ENCODE measurements around the gene SLC2A2. TPM values are rescaled to one million over a fixed set of nuclear protein-coding genes. Genes with fewer than 3 reads are reported as not detected.
"Not testable (repeated sequence)": the region's sequence is repeated elsewhere in the genome, so short reads cannot be mapped to it uniquely, and the experiment has no call there.

SLC2A2 gene
- total RNA-seq, 3 donors from 2014 or later = 0.18 to 0.20 TPM; not detected in 1

DNA sequence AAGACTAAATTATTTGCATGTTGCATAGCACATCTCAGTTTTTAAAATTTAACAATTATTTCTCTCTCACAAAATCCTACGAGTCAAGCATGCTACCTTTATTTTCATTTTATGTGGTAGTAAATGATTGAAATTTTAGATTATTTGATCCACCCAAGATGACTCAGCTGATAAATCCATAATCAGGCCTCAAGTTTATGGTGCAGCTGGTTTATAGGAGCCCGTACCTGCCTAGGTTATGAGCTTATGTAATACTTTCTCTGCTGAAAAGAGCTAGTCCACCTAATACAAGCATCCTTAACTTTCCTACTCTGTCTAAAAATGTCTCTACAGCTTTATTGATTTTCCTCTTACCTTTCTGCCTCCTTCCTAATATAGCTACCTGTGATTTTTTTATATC lies 41.2 kb downstream of the SLC2A2 start:
- DNase-seq (no peak), ATAC-seq (no peak)
- Mint-ChIP-seq H3K4me1 (ENCODE audit: low read depth) (no peaks in the 10 kb centered on the region), H3K27me3 (ENCODE audit: low read depth) (peaks cover 22% of the 10 kb centered on the region), H3K36me3 (ENCODE audit: insufficient read depth) (no peaks in the 10 kb centered on the region), H3K4me3 (no peak overlapping the region), H3K9me3 (peaks cover 3% of the 10 kb centered on the region)

- H3K36me3 Mint-ChIP-seq (ENCODE audit: insufficient read depth) = no peaks in the 10 kb centered on the region
- no peak for DNase-seq
- no peak overlapping the region for H3K4me3 Mint-ChIP-seq
- H3K27me3 Mint-ChIP-seq (ENCODE audit: low read depth) = peaks cover 13% of the 10 kb centered on the region
- ATAC-seq = no peak
- H3K4me1 Mint-ChIP-seq (ENCODE audit: low read depth) = no peaks in the 10 kb centered on the region
- peaks cover 3% of the 10 kb centered on the region for H3K9me3 Mint-ChIP-seq
Measured at GRCh38 chr3:170982733-170983132, 43.8 kb downstream of the SLC2A2 start.

- Mint-ChIP-seq H3K36me3 (ENCODE audit: insufficient read depth) (no peaks in the 10 kb centered on the region), H3K4me1 (ENCODE audit: low read depth) (no peaks in the 10 kb centered on the region), H3K9me3 (peaks cover 3% of the 10 kb centered on the region), H3K4me3 (no peak overlapping the region), H3K27me3 (ENCODE audit: low read depth) (peaks cover 24% of the 10 kb centered on the region)
- DNase-seq = no peak
- ATAC-seq = no peak
Measured at GRCh38 chr3:170980399-170980798, 46.1 kb downstream of the SLC2A2 start.

GRCh38 chr3:170977949-170978745 lies 48.4 kb downstream of the SLC2A2 start:
- ATAC-seq (no peak), DNase-seq (no peak)
- Mint-ChIP-seq H3K27me3 (ENCODE audit: low read depth) (peaks cover 30% of the 10 kb centered on the region), H3K9me3 (no peaks in the 10 kb centered on the region), H3K4me3 (no peak overlapping the region), H3K4me1 (ENCODE audit: low read depth) (no peaks in the 10 kb centered on the region), H3K36me3 (ENCODE audit: insufficient read depth) (no peaks in the 10 kb centered on the region)

GRCh38 chr3:170976190-170976519 lies 50.4 kb downstream of the SLC2A2 start:
- Mint-ChIP-seq H3K36me3 (ENCODE audit: insufficient read depth) (no peaks in the 10 kb centered on the region), H3K9me3 (no peaks in the 10 kb centered on the region), H3K4me3 (no peak overlapping the region), H3K4me1 (ENCODE audit: low read depth) (no peaks in the 10 kb centered on the region), H3K27me3 (ENCODE audit: low read depth) (peaks cover 27% of the 10 kb centered on the region)
- ATAC-seq = no peak
- no peak for DNase-seq

DNA sequence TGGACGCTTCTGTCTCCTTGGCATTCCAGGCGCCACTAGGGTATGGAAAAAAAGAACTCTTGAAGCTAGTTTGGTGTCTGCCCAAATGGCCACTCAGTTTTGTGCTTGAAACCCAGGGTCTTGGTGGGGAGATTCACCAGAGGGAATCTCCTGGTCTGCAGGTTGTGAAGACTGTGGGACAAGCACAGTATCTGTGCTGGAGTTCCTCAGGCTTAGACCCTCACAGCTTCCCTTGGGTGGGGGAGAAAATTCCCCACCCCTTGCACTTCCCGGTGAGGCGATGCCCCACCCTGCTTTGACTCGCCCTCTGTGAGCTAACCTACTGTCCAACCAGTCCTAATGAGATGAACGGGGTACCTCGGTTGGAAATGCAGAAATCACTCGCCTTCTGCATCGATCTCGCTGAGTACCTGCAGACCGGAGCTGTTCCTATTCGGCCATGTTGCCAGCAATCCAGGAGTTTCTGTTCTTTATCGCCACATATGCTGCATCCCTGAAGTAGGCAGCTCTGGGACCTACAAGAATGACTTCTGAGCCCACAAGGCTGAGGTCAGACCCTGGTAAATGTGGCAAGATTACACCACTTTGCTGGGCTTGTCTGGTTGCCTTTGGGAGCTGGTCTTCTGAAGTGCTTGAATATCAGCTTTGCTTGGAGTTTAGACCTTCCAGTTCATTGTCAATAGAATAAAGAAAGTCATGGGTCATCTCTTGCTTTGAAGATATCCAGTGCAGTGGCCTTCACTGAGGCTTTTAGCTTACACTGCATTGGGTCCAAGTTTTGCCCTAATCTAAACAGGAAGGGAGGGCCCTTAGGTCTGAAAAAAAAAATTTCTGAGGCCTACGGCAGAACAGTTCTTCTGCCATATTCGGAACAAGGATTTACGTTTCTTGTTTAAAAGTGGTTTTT lies 51.0 kb downstream of the SLC2A2 start:
- DNase-seq = no peak
- H3K4me3 Mint-ChIP-seq = no peak overlapping the region
- H3K27me3 Mint-ChIP-seq (ENCODE audit: low read depth) = peaks cover 27% of the 10 kb centered on the region
- no peaks in the 10 kb centered on the region for H3K9me3 Mint-ChIP-seq
- ATAC-seq = no peak
- no peaks in the 10 kb centered on the region for H3K4me1 Mint-ChIP-seq (ENCODE audit: low read depth)
- no peaks in the 10 kb centered on the region for H3K36me3 Mint-ChIP-seq (ENCODE audit: insufficient read depth)

DNA sequence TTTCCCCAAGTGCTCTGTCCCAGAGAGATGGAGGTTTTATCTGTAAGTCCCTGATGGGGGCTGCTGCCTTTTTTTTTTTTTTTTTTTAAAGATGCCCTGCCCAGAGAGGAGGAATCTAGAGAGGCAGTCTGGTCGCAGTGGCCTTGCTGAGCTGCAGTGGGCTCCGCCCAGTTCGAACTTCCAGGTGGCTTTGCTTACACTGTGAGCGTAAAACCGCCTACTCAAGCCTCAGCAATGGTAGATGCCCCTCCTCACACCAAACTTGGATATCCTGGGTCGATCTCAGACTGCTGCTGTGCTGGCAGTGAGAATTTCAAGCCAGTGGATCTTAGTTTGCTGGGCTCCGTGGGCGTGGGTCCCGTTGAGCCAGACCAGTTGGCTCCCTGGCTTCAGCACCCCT lies 51.6 kb downstream of the SLC2A2 start:
- ATAC-seq (no peak), DNase-seq (no peak)
- no peaks in the 10 kb centered on the region for H3K9me3 Mint-ChIP-seq
- H3K36me3 Mint-ChIP-seq (ENCODE audit: insufficient read depth) = no peaks in the 10 kb centered on the region
- no peak overlapping the region for H3K4me3 Mint-ChIP-seq
- no peaks in the 10 kb centered on the region for H3K4me1 Mint-ChIP-seq (ENCODE audit: low read depth)
- peaks cover 27% of the 10 kb centered on the region for H3K27me3 Mint-ChIP-seq (ENCODE audit: low read depth)

DNA sequence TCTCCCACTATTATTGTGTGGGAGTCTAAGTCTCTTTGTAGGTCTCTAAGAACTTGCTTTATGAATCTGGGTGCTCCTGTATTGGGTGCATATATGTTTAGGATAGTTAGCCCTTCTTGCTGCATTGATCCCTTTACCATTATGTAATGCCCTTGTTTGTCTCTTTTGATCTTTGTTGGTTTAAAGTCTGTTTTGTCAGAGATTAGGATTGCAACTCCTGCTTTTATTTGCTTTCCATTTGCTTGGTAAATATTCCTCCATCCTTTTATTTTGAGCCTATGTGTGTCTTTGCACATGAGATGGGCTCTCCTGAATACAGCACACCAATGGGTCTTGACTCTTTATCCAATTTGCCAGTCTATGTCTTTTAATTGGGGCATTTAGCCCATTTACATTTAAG lies 53.6 kb downstream of the SLC2A2 start:
- not testable (repeated sequence) for H3K4me3 Mint-ChIP-seq; H3K9me3 Mint-ChIP-seq; ATAC-seq; DNase-seq; H3K4me1 Mint-ChIP-seq (ENCODE audit: low read depth); H3K36me3 Mint-ChIP-seq (ENCODE audit: insufficient read depth)
- H3K27me3 Mint-ChIP-seq (ENCODE audit: low read depth) = peaks cover 24% of the 10 kb centered on the region

DNA sequence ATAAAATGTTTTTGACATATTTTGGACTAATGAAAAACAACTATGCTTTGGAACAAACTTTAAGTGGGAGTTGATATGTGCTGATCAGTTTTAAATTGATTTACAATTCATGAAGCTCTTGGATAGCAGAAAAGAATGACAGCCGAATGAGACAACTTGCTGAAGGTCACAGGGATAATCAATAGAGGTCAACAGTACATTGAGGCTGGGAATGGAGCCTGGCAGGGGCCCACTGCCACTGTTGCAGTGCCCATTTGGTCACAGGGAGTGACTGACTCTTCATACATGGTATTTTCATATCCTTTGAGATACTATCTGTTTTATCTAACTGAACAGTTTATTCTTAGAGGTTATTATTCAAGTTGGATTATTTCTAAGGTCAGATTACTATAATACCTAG lies 59.4 kb downstream of the SLC2A2 start:
- no peaks in the 10 kb centered on the region for H3K9me3 Mint-ChIP-seq
- H3K4me3 Mint-ChIP-seq = no peak overlapping the region
- DNase-seq (no peak), ATAC-seq (no peak)
- no peaks in the 10 kb centered on the region for H3K4me1 Mint-ChIP-seq (ENCODE audit: low read depth)
- no peaks in the 10 kb centered on the region for H3K36me3 Mint-ChIP-seq (ENCODE audit: insufficient read depth)
- no peaks in the 10 kb centered on the region for H3K27me3 Mint-ChIP-seq (ENCODE audit: low read depth)

DNA sequence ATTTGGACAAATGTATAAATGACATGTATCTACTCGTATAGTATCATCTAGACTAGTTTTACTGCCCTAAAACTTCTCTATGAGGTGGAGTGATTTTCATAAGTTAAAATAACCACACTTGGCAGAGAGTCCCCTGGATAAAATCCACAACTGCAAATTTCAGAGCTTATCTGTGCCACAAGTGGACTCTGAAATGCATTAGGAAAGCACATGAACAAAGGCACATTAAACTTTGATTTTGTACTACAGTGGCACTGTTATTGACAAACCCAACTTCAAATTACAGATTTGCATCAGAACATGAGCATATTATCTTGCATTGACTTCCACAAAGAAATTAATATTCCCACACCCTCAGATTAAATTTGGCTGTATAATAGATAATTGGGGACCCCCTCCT lies 60.0 kb downstream of the SLC2A2 start:
- no peak for ATAC-seq
- H3K36me3 Mint-ChIP-seq (ENCODE audit: insufficient read depth) = no peaks in the 10 kb centered on the region
- no peaks in the 10 kb centered on the region for H3K4me1 Mint-ChIP-seq (ENCODE audit: low read depth)
- H3K4me3 Mint-ChIP-seq = no peak overlapping the region
- no peak for DNase-seq
- H3K27me3 Mint-ChIP-seq (ENCODE audit: low read depth) = no peaks in the 10 kb centered on the region
- H3K9me3 Mint-ChIP-seq = no peaks in the 10 kb centered on the region

- H3K9me3 Mint-ChIP-seq = no peaks in the 10 kb centered on the region
- no peaks in the 10 kb centered on the region for H3K4me1 Mint-ChIP-seq (ENCODE audit: low read depth)
- no peak for DNase-seq
- peaks cover 5% of the 10 kb centered on the region for H3K27me3 Mint-ChIP-seq (ENCODE audit: low read depth)
- no peak for ATAC-seq
- no peaks in the 10 kb centered on the region for H3K36me3 Mint-ChIP-seq (ENCODE audit: insufficient read depth)
- H3K4me3 Mint-ChIP-seq = no peak overlapping the region
Measured at GRCh38 chr3:170962411-170962810, 64.1 kb downstream of the SLC2A2 start.

- no peaks in the 10 kb centered on the region for H3K36me3 Mint-ChIP-seq (ENCODE audit: insufficient read depth)
- H3K4me3 Mint-ChIP-seq = no peak overlapping the region
- DNase-seq (no peak), ATAC-seq (no peak)
- H3K9me3 Mint-ChIP-seq = no peaks in the 10 kb centered on the region
- peaks cover 5% of the 10 kb centered on the region for H3K27me3 Mint-ChIP-seq (ENCODE audit: low read depth)
- H3K4me1 Mint-ChIP-seq (ENCODE audit: low read depth) = no peaks in the 10 kb centered on the region
Measured at GRCh38 chr3:170961616-170962400, 64.7 kb downstream of the SLC2A2 start.

DNA sequence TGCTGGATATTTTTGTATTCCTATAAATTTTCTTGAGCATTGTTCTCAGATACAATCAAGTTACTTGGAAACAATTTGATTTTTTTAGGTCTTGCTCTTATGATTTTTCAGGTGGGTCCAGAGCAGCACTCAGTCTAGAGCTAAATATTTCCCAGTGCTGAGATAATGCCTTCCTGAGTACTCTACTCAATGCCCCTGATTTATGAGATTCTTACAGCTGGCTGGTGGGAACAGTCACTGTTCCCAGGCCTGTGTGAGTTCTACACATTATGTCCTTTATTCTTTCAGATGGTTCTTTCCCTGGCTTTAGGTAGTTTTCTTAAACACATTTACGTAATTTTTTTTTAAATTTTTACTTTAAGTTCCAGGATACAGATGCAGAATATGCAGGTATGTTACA lies 67.1 kb downstream of the SLC2A2 start:
- no peaks in the 10 kb centered on the region for H3K36me3 Mint-ChIP-seq (ENCODE audit: insufficient read depth)
- no peak overlapping the region for H3K4me3 Mint-ChIP-seq
- peaks cover 13% of the 10 kb centered on the region for H3K27me3 Mint-ChIP-seq (ENCODE audit: low read depth)
- H3K4me1 Mint-ChIP-seq (ENCODE audit: low read depth) = no peaks in the 10 kb centered on the region
- DNase-seq = no peak
- no peaks in the 10 kb centered on the region for H3K9me3 Mint-ChIP-seq
- ATAC-seq = no peak

DNA sequence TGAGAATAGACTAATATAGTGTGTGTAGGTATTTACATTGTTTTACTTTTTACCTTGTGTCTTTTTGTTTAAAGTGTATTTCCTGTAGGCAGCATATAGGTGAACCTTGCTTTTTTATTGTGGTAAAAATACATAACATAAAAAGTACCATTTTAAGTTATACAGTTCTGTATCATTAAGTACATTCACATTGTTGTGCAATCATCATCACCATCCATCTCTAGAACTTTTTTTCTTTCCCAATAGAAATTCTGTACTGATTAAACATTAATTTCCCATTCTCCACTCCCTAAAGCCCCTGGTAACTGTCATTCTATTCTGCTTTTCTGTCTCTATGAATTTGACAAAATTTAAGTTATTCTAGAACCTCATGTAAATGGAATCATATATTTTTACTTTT lies 69.9 kb downstream of the SLC2A2 start:
- no peaks in the 10 kb centered on the region for H3K4me1 Mint-ChIP-seq (ENCODE audit: low read depth)
- no peak overlapping the region for H3K4me3 Mint-ChIP-seq
- no peaks in the 10 kb centered on the region for H3K36me3 Mint-ChIP-seq (ENCODE audit: insufficient read depth)
- H3K9me3 Mint-ChIP-seq = no peaks in the 10 kb centered on the region
- ATAC-seq (no peak), DNase-seq (no peak)
- H3K27me3 Mint-ChIP-seq (ENCODE audit: low read depth) = peaks cover 13% of the 10 kb centered on the region
